Pons (tissue), 1 donor: ENCODE data around the gene ITGA2B.
"Not testable (repeated sequence)": the region's sequence is repeated elsewhere in the genome, so short reads cannot be mapped to it uniquely, and the experiment has no call there.

ENCODE experiments used
- DNase-seq: peaks from one replicate; pipeline ENCODE4 v3.0.0-alpha.2; 2016; ENCODE audit warnings: low spot score

The ITGA2B gene

GRCh38 chr17:44329516-44329915 lies 59.9 kb downstream of the ITGA2B start:
- not testable (repeated sequence) for DNase-seq

DNA sequence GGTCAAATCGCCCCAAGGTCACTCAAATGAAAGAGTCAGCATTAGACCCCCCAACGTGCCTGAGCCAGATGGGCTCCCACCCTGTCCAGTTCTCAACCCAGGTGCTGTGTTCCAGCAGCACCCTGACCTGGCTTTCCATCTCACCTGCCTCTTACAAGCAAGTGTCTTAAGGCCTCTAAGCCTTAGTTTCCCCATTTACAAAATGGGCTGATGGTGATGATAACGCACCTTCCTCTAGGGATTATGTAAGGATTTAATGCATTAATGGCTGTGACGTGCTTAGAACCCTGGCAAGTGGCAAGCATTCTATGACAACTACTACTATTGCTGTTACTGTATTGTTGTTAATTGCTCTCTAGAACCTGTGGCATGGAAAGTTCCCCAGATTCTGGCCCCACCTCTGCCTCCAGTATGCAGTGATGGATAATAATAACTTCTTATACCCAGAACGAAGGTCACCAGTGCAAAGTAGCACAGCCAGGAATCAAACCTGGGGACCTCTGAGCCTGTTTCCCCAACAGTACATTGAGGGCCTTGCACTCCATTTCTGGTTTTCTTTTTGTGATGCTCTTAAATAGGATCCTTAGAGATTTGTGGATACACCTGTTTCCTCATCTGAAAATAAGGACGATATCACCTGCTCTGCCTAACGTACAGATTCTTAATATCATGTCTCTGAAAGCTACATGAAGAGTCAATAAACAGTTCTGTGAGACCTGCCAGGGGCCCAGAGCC lies 61.6 kb downstream of the ITGA2B start:
- no peak for DNase-seq

DNA sequence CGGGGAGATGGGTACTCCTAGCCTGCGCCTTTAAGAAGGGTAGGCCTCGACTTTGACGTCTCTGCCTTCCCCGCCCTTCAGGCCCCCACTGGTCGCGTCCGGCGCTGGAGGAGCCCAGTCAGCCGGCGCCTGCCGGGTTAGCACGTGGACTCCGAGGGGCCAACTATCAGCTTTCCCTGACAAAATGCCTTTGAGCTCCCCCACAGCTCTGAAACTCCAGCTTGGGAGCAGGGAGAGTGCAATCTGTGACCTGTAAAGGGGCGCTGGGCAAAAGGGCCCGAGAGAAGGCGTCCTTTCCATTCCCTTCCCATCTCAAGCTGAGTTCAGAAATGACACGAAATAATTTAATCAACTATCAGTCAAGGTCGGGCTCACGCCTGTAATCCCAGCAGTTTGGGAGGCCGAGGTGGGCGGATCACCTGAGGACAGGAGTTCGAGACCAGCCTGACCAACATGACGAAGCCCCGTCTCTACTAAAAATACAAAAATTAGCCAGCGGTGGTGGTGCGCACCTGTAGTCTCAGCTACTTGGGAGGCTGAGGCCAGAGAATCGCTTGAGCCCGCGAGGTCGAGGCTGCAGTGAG lies 62.5 kb downstream of the ITGA2B start:
- DNase-seq, result peak; percentile 97

DNA sequence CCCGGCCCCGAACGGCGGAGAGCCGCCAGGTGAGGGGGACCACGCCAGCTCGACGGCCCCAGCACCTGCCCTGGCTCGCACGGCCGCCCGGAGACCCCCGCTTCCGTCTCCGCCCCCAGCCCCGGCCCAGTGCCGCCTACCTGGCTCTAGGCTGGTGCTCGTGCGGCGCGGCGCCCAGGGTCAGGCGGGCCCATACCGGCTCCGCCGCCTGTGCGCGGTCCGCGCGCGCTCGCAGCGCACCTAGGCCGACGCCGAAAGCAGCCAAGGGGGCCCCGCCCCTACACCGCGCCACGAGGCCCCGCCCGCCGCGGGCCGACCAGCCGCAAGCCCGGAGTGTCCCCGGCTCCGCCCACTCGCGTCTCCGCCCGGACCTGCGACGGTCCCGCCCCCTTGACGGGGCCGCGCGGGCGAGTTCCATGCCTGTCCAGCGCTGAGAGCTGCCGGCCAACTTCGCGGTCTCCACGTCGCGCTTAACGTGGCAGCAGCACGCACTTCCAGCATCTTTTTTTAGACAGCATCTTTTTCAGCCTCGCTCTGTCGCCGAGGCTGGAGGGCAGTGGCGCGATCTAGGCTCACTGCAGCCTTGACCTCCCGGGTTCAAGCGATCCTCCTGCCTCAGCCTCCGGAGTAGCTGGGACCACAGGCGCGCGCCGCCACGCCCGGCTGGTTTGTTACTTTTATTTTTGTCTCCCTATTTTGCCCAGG lies 64.7 kb downstream of the ITGA2B start, which contains the start of gene SLC25A39:
Gene SLC25A39, minus strand, starts transcription at position 253 of the 705 bp plus-strand sequence. CDS start 1,261 bp downstream, outside the sequence.
- DNase-seq, result peak; percentile 87

DNA sequence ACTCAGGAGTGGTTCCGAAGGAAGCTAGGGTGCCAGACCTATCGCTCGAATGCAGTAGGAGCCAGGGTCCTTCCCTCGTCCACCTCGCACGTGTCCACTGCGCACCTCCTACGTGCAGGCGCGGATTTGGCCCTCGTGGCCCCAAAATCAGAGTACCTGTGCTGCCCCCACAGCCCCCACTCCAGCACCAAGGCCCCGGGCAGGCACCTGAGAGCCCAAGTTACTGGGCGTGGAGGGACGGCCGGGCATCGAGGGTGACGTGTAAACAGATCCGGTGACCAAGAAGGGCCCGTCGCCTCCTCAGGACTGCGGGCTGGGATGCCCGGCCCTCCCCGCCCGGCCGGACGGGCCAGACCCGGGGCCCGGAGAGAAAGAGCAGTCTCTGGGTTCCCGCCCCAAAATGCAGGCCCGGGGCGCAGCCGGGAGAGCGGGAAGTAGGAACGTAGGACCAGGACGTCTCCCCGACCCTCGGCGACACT lies 65.3 kb downstream of the ITGA2B start:
- DNase-seq, result no peak

DNA sequence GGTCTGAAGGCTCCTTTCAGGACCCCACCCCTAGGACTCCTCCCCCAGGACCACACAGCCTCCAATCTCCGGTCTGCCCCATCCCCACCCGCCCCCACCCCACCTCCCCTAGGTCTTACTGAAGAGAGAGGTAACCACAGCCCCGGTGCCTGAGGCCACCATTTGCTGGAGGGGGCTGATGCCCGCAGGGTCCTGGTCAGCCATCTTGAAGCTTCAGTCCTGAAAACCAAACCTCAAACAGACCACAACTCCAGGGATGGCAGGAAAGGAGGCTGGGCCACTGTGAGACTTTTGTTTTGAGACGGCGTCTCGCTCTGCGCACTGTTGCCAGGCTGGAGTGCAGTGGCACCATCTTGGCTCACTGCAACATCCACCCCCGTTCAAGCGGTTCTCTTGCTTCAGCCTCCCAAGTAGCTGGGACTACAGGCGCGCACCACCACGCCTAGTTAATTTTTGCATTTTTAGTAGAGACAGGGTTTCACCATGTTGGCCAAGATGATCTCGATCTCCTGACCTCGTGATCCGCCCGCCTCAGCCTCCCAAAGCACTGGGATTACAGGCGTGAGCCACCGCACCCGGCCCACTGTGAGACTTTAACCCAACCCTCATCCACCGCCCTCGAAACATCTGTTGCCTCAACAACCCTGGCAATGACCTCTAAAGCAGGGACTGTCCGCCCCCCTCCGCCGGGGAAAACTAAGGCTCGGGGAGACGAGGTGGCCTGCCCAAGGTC lies 65.9 kb downstream of the ITGA2B start:
- DNase-seq, result no peak

DNA sequence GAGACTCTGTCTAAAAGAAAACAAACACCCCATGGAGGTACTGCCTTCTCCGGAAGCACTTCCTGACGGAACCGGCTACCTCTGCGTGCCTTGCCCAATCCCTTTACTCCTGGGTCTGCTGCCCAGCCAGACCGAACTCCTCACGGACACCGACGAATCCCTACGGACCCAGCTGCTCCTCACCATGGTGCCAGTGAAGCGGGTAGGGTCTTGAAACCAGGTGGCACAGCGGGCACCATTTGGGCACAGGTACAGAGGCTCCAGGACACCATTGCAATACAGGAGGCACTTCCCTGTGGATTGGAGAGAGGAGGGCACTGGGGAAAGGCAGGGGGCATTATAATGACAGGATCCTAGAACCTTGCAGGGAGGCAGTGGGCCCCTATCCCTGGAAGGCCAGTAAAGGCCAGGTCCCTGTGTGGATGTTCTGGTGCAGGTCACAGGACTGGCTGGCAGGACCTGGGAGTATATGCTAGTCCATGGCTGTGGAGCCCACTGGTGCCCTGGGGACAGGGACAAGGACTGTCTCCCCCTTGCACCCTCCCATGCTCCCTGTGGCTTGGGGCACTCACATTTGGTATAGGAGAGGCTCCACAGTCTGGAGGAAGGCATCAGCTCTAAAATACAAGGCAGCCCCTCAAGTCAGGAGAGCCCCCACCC lies 67.1 kb downstream of the ITGA2B start:
- no peak for DNase-seq
